BE2C (cell line): Measurements from ENCODE around the gene GSG1L.

Experiments used
- DNase-seq: peaks from one replicate; pipeline ENCODE4 v3.0.0-alpha.2; 2020
- H3K27me3 ChIP-seq: fragments of 250-450 bp; sonication (Bioruptor Pico); 2 replicates; pipeline ENCODE4 v1.5.1; 2020; ENCODE audit warnings: mild to moderate bottlenecking
- H3K36me3 ChIP-seq: fragments of 250-450 bp; sonication (Bioruptor Pico); 2 replicates; pipeline ENCODE4 v1.5.1; 2020; ENCODE audit warnings: mild to moderate bottlenecking
- H3K4me1 ChIP-seq: fragments of 250-450 bp; sonication (Bioruptor Pico); 2 replicates; pipeline ENCODE4 v1.5.1; 2020
- H3K4me3 ChIP-seq: 2 replicates; pipeline ENCODE4 v1.5.1; 2011; ENCODE audit warnings: low read depth, low read length
- H3K9me3 ChIP-seq: fragments of 250-450 bp; sonication (Bioruptor Pico); 2 replicates; pipeline ENCODE4 v1.5.1; 2020
- TF ChIP-seq, protein P1 (sequence below): IDR thresholded peaks from 2 replicates; pipeline ENCODE4 v1.5.1; 2012; ENCODE audit warnings: mild to moderate bottlenecking, low read depth, low read length

GSG1L gene

DNA sequence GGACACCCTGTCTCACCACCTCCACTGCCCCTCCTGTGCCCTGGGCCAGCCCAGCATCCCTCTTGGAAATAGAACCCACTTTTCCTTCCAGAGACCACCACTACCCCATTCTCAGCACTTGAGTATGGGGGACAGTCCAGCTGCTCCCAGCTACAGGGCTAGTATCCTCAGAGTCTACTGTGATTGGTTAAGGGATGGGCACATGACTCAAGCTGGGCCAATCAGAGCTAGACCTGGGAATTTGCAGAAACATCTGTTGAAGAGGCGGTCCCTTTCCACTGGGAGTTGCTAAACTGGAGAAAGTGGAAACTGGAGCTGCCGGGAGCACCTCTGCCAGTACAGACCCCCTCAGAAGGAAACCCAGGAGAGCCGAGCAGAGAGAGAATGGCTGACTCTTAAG lies 156.6 kb downstream of the GSG1L start:
- Histone ChIP-seq H3K27me3 (peaks cover 9% of the 10 kb centered on the region), H3K4me3 (no peak overlapping the region), H3K4me1 (no peaks in the 10 kb centered on the region), H3K36me3 (no peaks in the 10 kb centered on the region), H3K9me3 (no peaks in the 10 kb centered on the region)
- no peak for DNase-seq
- TF ChIP-seq, protein P1, sequence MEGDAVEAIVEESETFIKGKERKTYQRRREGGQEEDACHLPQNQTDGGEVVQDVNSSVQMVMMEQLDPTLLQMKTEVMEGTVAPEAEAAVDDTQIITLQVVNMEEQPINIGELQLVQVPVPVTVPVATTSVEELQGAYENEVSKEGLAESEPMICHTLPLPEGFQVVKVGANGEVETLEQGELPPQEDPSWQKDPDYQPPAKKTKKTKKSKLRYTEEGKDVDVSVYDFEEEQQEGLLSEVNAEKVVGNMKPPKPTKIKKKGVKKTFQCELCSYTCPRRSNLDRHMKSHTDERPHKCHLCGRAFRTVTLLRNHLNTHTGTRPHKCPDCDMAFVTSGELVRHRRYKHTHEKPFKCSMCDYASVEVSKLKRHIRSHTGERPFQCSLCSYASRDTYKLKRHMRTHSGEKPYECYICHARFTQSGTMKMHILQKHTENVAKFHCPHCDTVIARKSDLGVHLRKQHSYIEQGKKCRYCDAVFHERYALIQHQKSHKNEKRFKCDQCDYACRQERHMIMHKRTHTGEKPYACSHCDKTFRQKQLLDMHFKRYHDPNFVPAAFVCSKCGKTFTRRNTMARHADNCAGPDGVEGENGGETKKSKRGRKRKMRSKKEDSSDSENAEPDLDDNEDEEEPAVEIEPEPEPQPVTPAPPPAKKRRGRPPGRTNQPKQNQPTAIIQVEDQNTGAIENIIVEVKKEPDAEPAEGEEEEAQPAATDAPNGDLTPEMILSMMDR, result no peak

DNA sequence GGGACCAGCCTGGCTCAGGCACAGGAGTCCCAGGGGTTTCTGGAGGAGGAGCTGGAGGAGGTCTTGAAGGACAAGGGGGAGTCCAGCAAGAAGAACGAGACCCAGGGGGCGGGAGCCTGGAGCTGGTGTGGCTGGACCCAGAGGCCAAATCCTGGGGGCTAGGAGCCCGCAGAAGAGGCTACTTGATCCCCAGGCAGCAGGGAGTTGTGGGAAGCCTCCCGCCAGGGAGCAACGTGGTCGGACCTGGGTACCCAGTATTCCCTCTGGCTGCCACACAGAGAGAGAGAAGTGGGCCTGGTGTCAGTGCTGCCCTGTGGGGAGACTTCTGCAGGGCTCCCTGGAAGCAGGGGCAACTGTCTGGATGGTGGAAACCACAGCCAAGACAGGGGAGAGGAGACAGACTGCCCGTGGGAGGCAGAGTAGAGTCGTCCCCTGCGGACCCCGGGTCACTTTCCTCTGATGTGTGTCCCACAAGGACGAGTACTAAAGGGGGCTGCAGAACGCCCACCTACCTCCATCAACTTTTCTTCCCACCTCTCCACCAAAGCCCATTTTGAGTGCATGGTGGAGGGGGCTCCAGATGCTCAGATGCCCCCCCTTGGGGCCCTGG lies 160.4 kb downstream of the GSG1L start:
- no peaks in the 10 kb centered on the region for H3K9me3 ChIP-seq
- no peaks in the 10 kb centered on the region for H3K36me3 ChIP-seq
- TF ChIP-seq, protein P1, result no peak
- no peak for DNase-seq
- H3K4me3 ChIP-seq, result no peak overlapping the region
- no peaks in the 10 kb centered on the region for H3K4me1 ChIP-seq
- peaks cover 15% of the 10 kb centered on the region for H3K27me3 ChIP-seq

DNA sequence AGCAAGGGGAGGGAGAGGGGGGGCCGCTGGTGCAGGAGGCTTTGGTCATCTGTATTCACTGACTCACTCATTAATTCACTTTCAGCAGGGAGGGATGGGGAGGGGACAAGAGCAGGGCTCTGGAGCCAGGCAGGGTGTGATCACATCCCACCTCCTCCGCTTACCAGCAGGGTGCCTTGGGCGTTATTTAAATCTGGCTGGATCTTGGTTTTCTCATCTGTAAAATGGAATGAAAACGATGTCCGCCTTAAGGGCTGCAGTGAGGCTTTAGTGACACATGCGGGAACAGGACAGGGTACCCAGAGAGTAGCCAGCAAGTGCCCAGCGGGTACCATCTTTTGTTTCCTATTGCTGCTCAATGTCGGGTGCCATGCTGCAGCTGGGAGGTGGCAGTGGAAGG lies 161.0 kb downstream of the GSG1L start:
- H3K4me3 ChIP-seq, result no peak overlapping the region
- no peak for DNase-seq
- H3K9me3 ChIP-seq, result no peaks in the 10 kb centered on the region
- TF ChIP-seq, protein P1, result no peak
- H3K27me3 ChIP-seq, result peaks cover 15% of the 10 kb centered on the region
- H3K4me1 ChIP-seq, result no peaks in the 10 kb centered on the region
- H3K36me3 ChIP-seq, result no peaks in the 10 kb centered on the region

DNA sequence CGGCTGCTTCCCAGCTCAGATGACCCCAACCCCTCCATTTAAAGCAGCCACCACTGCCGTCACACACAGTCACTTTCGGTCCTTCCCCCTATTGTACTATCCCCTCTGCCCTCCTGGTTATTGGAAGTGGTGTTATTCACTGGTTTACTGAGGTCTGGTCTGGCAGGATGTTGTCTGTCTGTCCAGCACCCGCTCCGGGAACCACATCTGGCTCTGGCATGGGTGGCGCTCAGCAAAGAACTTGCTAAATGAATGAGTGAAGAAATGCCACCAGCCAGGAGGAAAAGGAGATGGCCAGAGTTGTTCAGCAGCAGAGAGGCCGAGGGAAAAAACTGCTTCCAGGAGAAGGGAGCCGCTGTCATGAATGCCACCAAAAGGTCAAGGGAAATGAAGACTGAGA lies 161.6 kb downstream of the GSG1L start:
- no peak for DNase-seq
- no peaks in the 10 kb centered on the region for H3K9me3 ChIP-seq
- H3K27me3 ChIP-seq, result peaks cover 15% of the 10 kb centered on the region
- no peaks in the 10 kb centered on the region for H3K4me1 ChIP-seq
- TF ChIP-seq, protein P1, result no peak
- H3K4me3 ChIP-seq, result no peak overlapping the region
- no peaks in the 10 kb centered on the region for H3K36me3 ChIP-seq

DNA sequence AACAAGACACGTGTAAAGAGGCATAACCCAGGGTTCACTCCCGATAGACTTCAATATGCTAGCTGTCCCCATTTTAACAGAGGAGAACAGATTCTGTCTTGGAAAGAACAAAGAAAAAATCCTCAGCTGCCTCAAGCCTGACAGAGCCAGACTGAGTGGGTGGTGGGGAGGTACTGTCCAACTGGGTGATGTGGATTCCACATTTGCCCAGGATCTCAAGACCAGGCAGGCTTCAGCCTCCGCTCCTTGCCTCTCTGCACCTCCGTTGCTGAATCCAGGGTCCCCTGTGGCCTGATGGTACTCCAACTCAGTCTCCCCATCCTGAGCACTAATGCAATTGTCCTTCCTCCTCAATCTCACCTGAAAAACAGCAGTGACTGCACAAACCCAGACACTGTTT lies 163.8 kb downstream of the GSG1L start:
- Histone ChIP-seq H3K36me3 (no peaks in the 10 kb centered on the region), H3K4me1 (no peaks in the 10 kb centered on the region), H3K9me3 (no peaks in the 10 kb centered on the region), H3K27me3 (peaks cover 15% of the 10 kb centered on the region), H3K4me3 (no peak overlapping the region)
- TF ChIP-seq, protein P1, result no peak
- no peak for DNase-seq

DNA sequence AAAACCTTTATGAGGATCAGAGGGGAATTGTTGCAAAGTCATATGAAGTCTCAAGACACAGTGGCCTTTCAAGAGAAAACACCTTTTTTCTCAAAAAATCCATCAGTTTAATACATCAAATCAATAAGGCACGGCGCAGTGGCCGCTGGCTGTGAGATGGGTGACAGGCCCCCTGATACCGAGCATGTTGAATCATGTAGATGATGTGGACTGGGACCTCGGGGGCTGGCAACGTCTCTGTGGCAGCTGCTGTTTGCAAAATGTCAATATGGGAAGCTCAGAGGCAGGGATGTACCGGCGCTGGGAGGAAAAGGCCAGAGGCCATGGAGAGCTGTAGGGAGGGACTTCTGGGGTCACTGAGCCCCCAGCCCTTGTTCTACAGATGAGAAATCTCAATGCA lies 169.1 kb downstream of the GSG1L start:
- no peaks in the 10 kb centered on the region for H3K27me3 ChIP-seq
- H3K4me1 ChIP-seq, result no peaks in the 10 kb centered on the region; the same call in 1 of the 2 replicates
- no peaks in the 10 kb centered on the region for H3K9me3 ChIP-seq
- H3K4me3 ChIP-seq, result no peak overlapping the region
- no peak for DNase-seq
- TF ChIP-seq, protein P1, result no peak
- no peaks in the 10 kb centered on the region for H3K36me3 ChIP-seq
